A673 (cell line): ENCODE data around the gene HMCES.

Source experiments
- EZH2 ChIP-seq: fragments of 200-600 bp; sonication (generic); IDR thresholded peaks from 2 replicates; pipeline ENCODE4 v1.6.1; 2017; ENCODE audit warnings: borderline replicate concordance, low read depth, mild to moderate bottlenecking, mixed read lengths, antibody characterized with exemption, low read length; ENCODE audit not compliant: poor library complexity, severe bottlenecking
- TF ChIP-seq, protein P1 (sequence below): fragments of 300-800, 200-600 bp; sonication (generic); conservative IDR thresholded peaks from 2 replicates; pipeline ENCODE4 v1.5.1; 2017; ENCODE audit warnings: low read depth, mild to moderate bottlenecking, antibody characterized with exemption, low read length, moderate library complexity, mixed read lengths

GRCh38 chr3:129344540-129345220, 66.0 kb downstream of the HMCES start:
- no peak for TF ChIP-seq EZH2
- TF ChIP-seq, protein P1, sequence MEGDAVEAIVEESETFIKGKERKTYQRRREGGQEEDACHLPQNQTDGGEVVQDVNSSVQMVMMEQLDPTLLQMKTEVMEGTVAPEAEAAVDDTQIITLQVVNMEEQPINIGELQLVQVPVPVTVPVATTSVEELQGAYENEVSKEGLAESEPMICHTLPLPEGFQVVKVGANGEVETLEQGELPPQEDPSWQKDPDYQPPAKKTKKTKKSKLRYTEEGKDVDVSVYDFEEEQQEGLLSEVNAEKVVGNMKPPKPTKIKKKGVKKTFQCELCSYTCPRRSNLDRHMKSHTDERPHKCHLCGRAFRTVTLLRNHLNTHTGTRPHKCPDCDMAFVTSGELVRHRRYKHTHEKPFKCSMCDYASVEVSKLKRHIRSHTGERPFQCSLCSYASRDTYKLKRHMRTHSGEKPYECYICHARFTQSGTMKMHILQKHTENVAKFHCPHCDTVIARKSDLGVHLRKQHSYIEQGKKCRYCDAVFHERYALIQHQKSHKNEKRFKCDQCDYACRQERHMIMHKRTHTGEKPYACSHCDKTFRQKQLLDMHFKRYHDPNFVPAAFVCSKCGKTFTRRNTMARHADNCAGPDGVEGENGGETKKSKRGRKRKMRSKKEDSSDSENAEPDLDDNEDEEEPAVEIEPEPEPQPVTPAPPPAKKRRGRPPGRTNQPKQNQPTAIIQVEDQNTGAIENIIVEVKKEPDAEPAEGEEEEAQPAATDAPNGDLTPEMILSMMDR, result no peak
